GM12864 (cell line): Measurements from ENCODE around the gene MCAM.
A peak's percentile ranks its signal among the peaks of the same experiment; 100 is the strongest.

ENCODE experiments used
- DNase-seq: peaks from one replicate; pipeline ENCODE4 v3.0.0-alpha.2; 2011; ENCODE audit warnings: low read depth
- H3K4me3 ChIP-seq: 2 replicates; pipeline ENCODE4 v1.5.1; 2011; ENCODE audit warnings: mild to moderate bottlenecking, low read depth, low read length, control low read depth
- CTCF ChIP-seq: IDR thresholded peaks from 2 replicates; pipeline ENCODE4 v1.5.1; 2011; ENCODE audit warnings: low read depth, mild to moderate bottlenecking, moderate library complexity, low read length, control low read depth, inconsistent platforms; ENCODE audit errors: missing control alignments

The MCAM gene

DNA sequence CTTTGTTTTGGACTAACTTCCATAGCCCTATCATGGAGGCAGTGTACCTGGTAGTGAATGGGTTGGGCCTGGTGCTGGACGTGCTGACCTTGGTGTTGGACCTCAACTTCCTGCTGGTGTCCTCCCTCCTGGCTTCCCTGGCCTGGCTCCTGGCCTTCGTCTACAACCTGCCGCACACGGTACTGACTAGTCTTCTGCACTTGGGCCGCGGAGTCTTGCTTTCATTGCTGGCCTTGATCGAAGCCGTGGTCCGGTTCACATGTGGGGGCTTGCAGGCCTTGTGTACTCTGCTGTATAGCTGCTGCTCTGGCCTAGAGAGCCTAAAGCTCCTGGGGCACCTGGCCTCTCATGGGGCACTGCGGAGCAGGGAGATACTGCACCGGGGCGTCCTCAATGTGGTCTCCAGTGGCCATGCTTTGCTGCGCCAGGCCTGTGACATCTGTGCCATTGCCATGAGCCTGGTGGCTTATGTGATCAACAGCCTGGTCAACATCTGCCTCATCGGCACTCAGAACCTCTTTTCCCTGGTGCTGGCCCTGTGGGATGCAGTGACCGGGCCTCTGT, 18.2 kb upstream of the MCAM start:
- DNase-seq, result no peak
- H3K4me3 ChIP-seq, result peak overlapping the region; percentile 99
- TF ChIP-seq CTCF, result no peak

DNA sequence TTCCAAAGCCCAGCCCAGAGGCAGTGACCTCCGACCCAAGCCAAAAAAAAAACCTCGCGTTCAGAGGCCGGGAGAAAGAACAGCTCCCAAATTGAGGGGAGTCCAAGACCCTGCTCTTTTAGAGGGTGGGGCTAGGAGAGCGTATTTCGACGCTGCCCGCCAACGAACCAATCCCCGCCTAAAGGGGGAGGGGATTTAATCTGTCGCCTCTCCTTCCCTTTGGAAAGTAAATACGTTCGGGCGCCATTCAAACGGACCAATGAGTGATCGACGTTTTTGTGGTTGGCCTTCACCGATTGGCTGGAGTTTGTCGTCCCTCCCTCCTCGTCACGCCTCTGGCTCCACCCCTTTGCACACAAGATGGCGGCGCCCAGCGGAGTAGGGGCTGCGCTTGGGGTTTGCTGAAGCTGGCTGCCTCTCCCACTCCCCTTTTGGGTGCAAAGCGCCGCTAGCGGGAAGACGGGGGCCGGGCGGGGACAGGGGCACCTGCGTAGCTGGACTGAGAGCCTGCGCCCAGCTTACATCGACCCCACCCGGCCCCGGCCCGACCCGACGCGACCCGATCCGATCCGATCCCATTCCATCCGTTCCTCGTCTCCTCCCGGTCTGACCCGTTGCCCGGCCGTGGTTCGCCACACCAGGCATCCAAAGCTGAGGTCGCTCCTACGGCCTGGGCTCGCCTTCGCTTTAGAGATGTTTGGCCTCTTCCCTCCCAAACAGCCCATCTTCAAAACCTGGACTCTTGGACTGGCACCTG, 17.4 kb upstream of the MCAM start, which contains the start of gene RNF26:
TSS of gene RNF26 (plus strand) at position 354 of the 757 bp plus-strand sequence. CDS start 596 bp downstream, outside the sequence.
- TF ChIP-seq CTCF, result no peak
- peak; percentile 97 for DNase-seq
- peak within 1 kb of the TSS; percentile 99 for H3K4me3 ChIP-seq

DNA sequence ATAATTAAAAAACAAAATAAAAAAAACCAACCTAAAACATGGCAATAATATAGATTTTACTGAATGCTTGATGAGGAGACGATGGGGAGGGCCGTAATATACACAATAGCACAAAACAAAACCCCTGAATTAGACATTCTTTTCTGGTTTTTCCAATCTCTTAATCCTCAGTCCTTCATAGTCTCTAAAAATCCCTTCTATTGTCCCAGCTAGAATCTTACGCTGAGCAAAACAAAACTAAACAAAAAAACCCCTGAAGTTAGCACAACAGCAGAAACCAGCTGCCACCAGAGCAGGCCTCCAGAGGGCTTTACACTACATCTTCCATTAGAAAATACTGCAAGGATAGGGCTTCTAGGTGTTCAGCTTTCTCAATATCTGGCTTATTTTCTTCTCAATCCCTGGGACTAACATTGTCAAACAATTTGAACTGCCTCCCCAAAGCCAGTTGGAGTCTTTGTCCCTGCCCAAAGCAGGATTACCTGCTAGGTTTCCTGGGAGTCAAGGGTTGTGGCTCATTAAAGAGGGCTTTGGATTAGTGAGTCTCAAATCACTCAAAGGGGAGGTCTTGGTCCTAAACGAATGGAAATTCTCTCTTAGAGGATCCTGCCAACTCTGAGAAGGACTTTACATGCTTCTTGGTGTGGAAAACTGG, 15.3 kb upstream of the MCAM start:
- DNase-seq, result no peak
- TF ChIP-seq CTCF, result no peak

DNA sequence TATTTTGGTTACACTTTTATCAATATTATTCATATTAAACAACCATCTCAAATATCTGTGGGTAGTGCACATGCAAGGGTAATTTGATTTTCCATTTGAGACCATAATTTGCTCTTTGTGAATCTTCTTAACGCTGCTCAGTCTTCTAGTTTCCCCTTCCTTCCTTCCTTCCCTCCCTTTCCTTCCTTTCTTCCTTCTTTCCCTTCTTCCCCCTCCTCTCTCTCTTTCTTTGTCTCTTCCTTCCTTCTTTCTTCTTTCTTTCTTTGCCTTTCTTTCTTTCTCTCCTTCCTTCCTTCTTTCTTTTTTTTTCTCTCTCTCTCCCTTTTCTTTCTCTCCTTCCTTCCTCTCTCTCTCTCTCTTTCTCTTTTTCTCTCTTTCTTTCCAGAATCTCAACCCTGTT, 13.3 kb upstream of the MCAM start:
- no peak for TF ChIP-seq CTCF
- no peak for DNase-seq
- H3K4me3 ChIP-seq, result no peak overlapping the region

More for the DNA sequence above, 15.3 kb upstream of the MCAM start:
- no peak overlapping the region for H3K4me3 ChIP-seq

- H3K4me3 ChIP-seq, result no peak overlapping the region
- TF ChIP-seq CTCF, result no peak
- DNase-seq, result no peak
Measured at GRCh38 chr11:119329320-119329719, 12.4 kb upstream of the MCAM start.

DNA sequence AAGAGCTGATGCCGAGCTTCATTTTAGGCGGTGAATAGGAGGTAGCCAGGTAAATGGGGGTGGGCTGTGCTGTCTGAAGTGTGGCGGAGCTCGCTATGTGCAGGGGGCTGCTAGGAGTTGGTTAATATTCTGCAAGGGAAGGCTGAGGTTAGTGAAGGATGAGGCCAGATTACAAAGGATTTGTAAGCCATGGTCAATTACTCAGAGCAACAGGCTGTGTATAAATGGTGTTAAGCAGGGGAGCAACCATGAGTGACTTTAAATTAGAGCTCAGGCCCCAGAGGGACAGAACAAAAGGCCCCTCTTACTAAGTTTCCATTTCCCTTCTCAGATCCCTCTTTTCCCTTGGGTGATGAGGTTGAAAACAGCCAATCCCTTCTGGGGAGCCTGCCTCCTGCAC, 7.3 kb upstream of the MCAM start:
- no peak overlapping the region for H3K4me3 ChIP-seq
- TF ChIP-seq CTCF, result no peak
- DNase-seq, result no peak
